ENCODE data around the gene PCDHB16. TPM values are rescaled to one million over a fixed set of nuclear protein-coding genes. Genes with fewer than 3 reads are reported as not detected.
"Not testable (repeated sequence)": the region's sequence is repeated elsewhere in the genome, so short reads cannot be mapped to it uniquely, and the experiment has no call there.

PCDHB16 gene
- total and polyA plus RNA-seq, 7 experiments from 2014 or later = 0.08 TPM; not detected in 6

GRCh38 chr5:141150993-141151325 lies 31.2 kb upstream of the PCDHB16 start:
- Mint-ChIP-seq H3K4me1 (peaks cover 0 to 6% (median 5%) of the 10 kb centered on the region in 7 donors), H3K27me3 (peaks cover 8 to 61% (median 58%) of the 10 kb centered on the region in 5 donors), H3K27ac (peak overlapping the region in 1 of 9 donors; percentile 33), H3K9me3 (peaks cover 5 to 64% (median 31%) of the 10 kb centered on the region in 11 donors), H3K4me3 (no peak overlapping the region), H3K36me3 (peaks cover 0 to 17% (median 5%) of the 10 kb centered on the region in 5 donors)
- no peaks in the 10 kb centered on the region for H3K36me3 ChIP-seq (ENCODE audit: control insufficient read depth in 2 of 3, insufficient read depth in 3 of 3, low read length in 3 of 3)
- H3K4me3 ChIP-seq (ENCODE audit: low read length) = no peak overlapping the region
- H3K27ac ChIP-seq (ENCODE audit: low read depth, low read length) = no peak overlapping the region
- CTCF ChIA-PET = no interaction called here
- intact Hi-C loops (cut with micrococcal nuclease) = no loop called here
- POLR2A ChIA-PET = no interaction called here
- ATAC-seq (no peak), DNase-seq (no peak)
- peaks cover 0 to 10% of the 10 kb centered on the region in 2 donors for H3K27me3 ChIP-seq (ENCODE audit: control insufficient read depth in 2 of 2, insufficient read depth in 2 of 2, low read length in 2 of 2)
- no peaks in the 10 kb centered on the region for H3K9me3 ChIP-seq (ENCODE audit: control insufficient read depth in 2 of 3, low read length in 3 of 3)
- no peaks in the 10 kb centered on the region for H3K4me1 ChIP-seq (ENCODE audit: control insufficient read depth in 2 of 2, insufficient read depth in 2 of 2, low read length in 2 of 2)

- H3K27me3 Mint-ChIP-seq = peaks cover 8 to 67% (median 59%) of the 10 kb centered on the region in 5 donors
- H3K27me3 ChIP-seq (ENCODE audit: control insufficient read depth in 2 of 2, insufficient read depth in 2 of 2, low read length in 2 of 2) = peaks cover 0 to 10% of the 10 kb centered on the region in 2 donors
- H3K9me3 Mint-ChIP-seq = peaks cover 6 to 70% (median 38%) of the 10 kb centered on the region in 11 donors
Measured at GRCh38 chr5:141151632-141152031, 30.6 kb upstream of the PCDHB16 start.

GRCh38 chr5:141152096-141152495 lies 30.1 kb upstream of the PCDHB16 start:
- Mint-ChIP-seq H3K9me3 (peaks cover 8 to 75% (median 43%) of the 10 kb centered on the region in 11 donors), H3K27me3 (peaks cover 8 to 72% (median 63%) of the 10 kb centered on the region in 5 donors), H3K27ac (peak overlapping the region in 1 of 9 donors; percentile 42), H3K36me3 (peaks cover 0 to 26% (median 5%) of the 10 kb centered on the region in 5 donors)
- H3K36me3 ChIP-seq (ENCODE audit: control insufficient read depth in 2 of 3, insufficient read depth in 3 of 3, low read length in 3 of 3); H3K27ac ChIP-seq (ENCODE audit: low read depth, low read length); ATAC-seq; H3K4me1 Mint-ChIP-seq; DNase-seq; POLR2A ChIA-PET; H3K9me3 ChIP-seq (ENCODE audit: control insufficient read depth in 2 of 3, low read length in 3 of 3); H3K4me1 ChIP-seq (ENCODE audit: control insufficient read depth in 2 of 2, insufficient read depth in 2 of 2, low read length in 2 of 2); H3K4me3 Mint-ChIP-seq; H3K4me3 ChIP-seq (ENCODE audit: low read length); CTCF ChIA-PET; intact Hi-C loops (cut with micrococcal nuclease): not testable (repeated sequence)
- peaks cover 0 to 10% of the 10 kb centered on the region in 2 donors for H3K27me3 ChIP-seq (ENCODE audit: control insufficient read depth in 2 of 2, insufficient read depth in 2 of 2, low read length in 2 of 2)

More at GRCh38 chr5:141151632-141152031, 30.6 kb upstream of the PCDHB16 start:
- H3K27ac Mint-ChIP-seq = peak overlapping the region in 1 of 9 donors; percentile 23
- POLR2A ChIA-PET; H3K4me3 ChIP-seq (ENCODE audit: low read length); H3K4me3 Mint-ChIP-seq; H3K36me3 ChIP-seq (ENCODE audit: control insufficient read depth in 2 of 3, insufficient read depth in 3 of 3, low read length in 3 of 3); ATAC-seq; DNase-seq; H3K4me1 ChIP-seq (ENCODE audit: control insufficient read depth in 2 of 2, insufficient read depth in 2 of 2, low read length in 2 of 2); H3K4me1 Mint-ChIP-seq; intact Hi-C loops (cut with micrococcal nuclease); H3K9me3 ChIP-seq (ENCODE audit: control insufficient read depth in 2 of 3, low read length in 3 of 3); CTCF ChIA-PET; H3K27ac ChIP-seq (ENCODE audit: low read depth, low read length): not testable (repeated sequence)
- peaks cover 0 to 24% (median 5%) of the 10 kb centered on the region in 5 donors for H3K36me3 Mint-ChIP-seq

- Mint-ChIP-seq H3K27me3 (peaks cover 3 to 75% (median 55%) of the 10 kb centered on the region in 5 donors), H3K4me1 (no peaks in the 10 kb centered on the region), H3K27ac (no peak overlapping the region), H3K4me3 (no peak overlapping the region), H3K36me3 (peaks cover 0 to 23% (median 2%) of the 10 kb centered on the region in 5 donors), H3K9me3 (peaks cover 3 to 78% (median 38%) of the 10 kb centered on the region in 11 donors)
- no peak overlapping the region for H3K27ac ChIP-seq (ENCODE audit: low read depth, low read length)
- H3K9me3 ChIP-seq (ENCODE audit: control insufficient read depth in 2 of 3, low read length in 3 of 3) = peaks cover 0 to 15% (median 0%) of the 10 kb centered on the region in 3 experiments
- no peak for DNase-seq
- no peak overlapping the region for H3K4me3 ChIP-seq (ENCODE audit: low read length)
- no peaks in the 10 kb centered on the region for H3K4me1 ChIP-seq (ENCODE audit: control insufficient read depth in 2 of 2, insufficient read depth in 2 of 2, low read length in 2 of 2)
- H3K36me3 ChIP-seq (ENCODE audit: control insufficient read depth in 2 of 3, insufficient read depth in 3 of 3, low read length in 3 of 3) = no peaks in the 10 kb centered on the region
- ATAC-seq = no peak
- ChIA-PET POLR2A (interaction anchor here (0.6 to 0.8 kb wide), 2 partner anchors 161 to 701 kb away, joined by 3 to 7 read pairs; no protein-coding TSS in a partner anchor), CTCF (no interaction called here)
- intact Hi-C loops (cut with micrococcal nuclease) = no loop called here
- H3K27me3 ChIP-seq (ENCODE audit: control insufficient read depth in 2 of 2, insufficient read depth in 2 of 2, low read length in 2 of 2) = peaks cover 0 to 12% of the 10 kb centered on the region in 2 donors
Measured at GRCh38 chr5:141155540-141156374, 26.4 kb upstream of the PCDHB16 start.

GRCh38 chr5:141157356-141157755 lies 24.8 kb upstream of the PCDHB16 start:
- ATAC-seq; H3K27ac Mint-ChIP-seq; POLR2A ChIA-PET; intact Hi-C loops (cut with micrococcal nuclease); H3K36me3 ChIP-seq (ENCODE audit: control insufficient read depth in 2 of 3, insufficient read depth in 3 of 3, low read length in 3 of 3); H3K4me1 Mint-ChIP-seq; H3K4me3 Mint-ChIP-seq; H3K27me3 ChIP-seq (ENCODE audit: control insufficient read depth in 2 of 2, insufficient read depth in 2 of 2, low read length in 2 of 2); CTCF ChIA-PET; H3K4me3 ChIP-seq (ENCODE audit: low read length); DNase-seq; H3K4me1 ChIP-seq (ENCODE audit: control insufficient read depth in 2 of 2, insufficient read depth in 2 of 2, low read length in 2 of 2); H3K27ac ChIP-seq (ENCODE audit: low read depth, low read length): not testable (repeated sequence)
- H3K9me3 ChIP-seq (ENCODE audit: control insufficient read depth in 2 of 3, low read length in 3 of 3) = peaks cover 0 to 15% (median 0%) of the 10 kb centered on the region in 3 experiments
- Mint-ChIP-seq H3K27me3 (peaks cover under 1 to 71% (median 52%) of the 10 kb centered on the region in 5 donors), H3K9me3 (peaks cover 3 to 66% (median 31%) of the 10 kb centered on the region in 11 donors), H3K36me3 (peaks cover 0 to 18% (median 2%) of the 10 kb centered on the region in 5 donors)

GRCh38 chr5:141157901-141158300 lies 24.3 kb upstream of the PCDHB16 start:
- H3K4me1 ChIP-seq (ENCODE audit: control insufficient read depth in 2 of 2, insufficient read depth in 2 of 2, low read length in 2 of 2); ATAC-seq; CTCF ChIA-PET; H3K27me3 ChIP-seq (ENCODE audit: control insufficient read depth in 2 of 2, insufficient read depth in 2 of 2, low read length in 2 of 2); POLR2A ChIA-PET; H3K36me3 ChIP-seq (ENCODE audit: control insufficient read depth in 2 of 3, insufficient read depth in 3 of 3, low read length in 3 of 3); DNase-seq; intact Hi-C loops (cut with micrococcal nuclease); H3K27ac ChIP-seq (ENCODE audit: low read depth, low read length); H3K4me3 ChIP-seq (ENCODE audit: low read length); H3K4me3 Mint-ChIP-seq; H3K4me1 Mint-ChIP-seq: not testable (repeated sequence)
- H3K27ac Mint-ChIP-seq = peak overlapping the region in 1 of 9 donors; percentile 59
- peaks cover 0 to 67% (median 50%) of the 10 kb centered on the region in 5 donors for H3K27me3 Mint-ChIP-seq
- peaks cover 0 to 15% (median 0%) of the 10 kb centered on the region in 3 experiments for H3K9me3 ChIP-seq (ENCODE audit: control insufficient read depth in 2 of 3, low read length in 3 of 3)
- peaks cover 0 to 18% (median 2%) of the 10 kb centered on the region in 5 donors for H3K36me3 Mint-ChIP-seq
- peaks cover 3 to 62% (median 30%) of the 10 kb centered on the region in 11 donors for H3K9me3 Mint-ChIP-seq
